HepG2 (cell line): ENCODE data around the gene MAST1. TPM values are rescaled to one million over a fixed set of nuclear protein-coding genes. Genes with fewer than 3 reads are reported as not detected.

ENCODE experiments used
- CCDC6 ChIP-seq: sonication (generic); formaldehyde crosslinking; IDR thresholded peaks from 2 replicates; pipeline ENCODE4 v1.8.1; 2022; ENCODE audit warnings: mild to moderate bottlenecking, missing genetic modification reagents, moderate library complexity
- HNRNPLL ChIP-seq: fragments of 200-400 bp; formaldehyde crosslinking; IDR thresholded peaks from 2 replicates; pipeline ENCODE4 v1.6.1; 2017; ENCODE audit warnings: mild to moderate bottlenecking, low read depth, low read length; ENCODE audit not compliant: poor library complexity, severe bottlenecking
- KAT8 ChIP-seq: IDR thresholded peaks from 2 replicates; pipeline ENCODE4 v1.6.1; 2016; ENCODE audit warnings: missing genetic modification reagents, missing compliant biosample characterization
- PCBP2 ChIP-seq: fragments of 200-400 bp; formaldehyde crosslinking; optimal IDR thresholded peaks from 2 replicates; pipeline ENCODE3; 2018; ENCODE audit warnings: low read length, low read depth; ENCODE audit not compliant: poor library complexity, severe bottlenecking
- PRMT3 ChIP-seq: sonication (generic); formaldehyde crosslinking; IDR thresholded peaks from 2 replicates; pipeline ENCODE4 v1.8.1; 2022; ENCODE audit warnings: low read depth, mild to moderate bottlenecking, moderate library complexity, missing genetic modification reagents, borderline replicate concordance
- RFXANK ChIP-seq: IDR thresholded peaks from 2 replicates; pipeline ENCODE4 v1.6.1; 2016
- SOX6 ChIP-seq, 2 experiments: fragments of 450-650 bp in 1 of 2; sonication (generic) in 1 of 2; formaldehyde crosslinking in 1 of 2; IDR thresholded peaks; 2 replicates each; pipeline versions ENCODE4 v1.4.0 to v1.6.1; 2017 to 2020; ENCODE audit warnings: antibody characterized with exemption in 1 of 2, mild to moderate bottlenecking in 1 of 2, missing genetic modification reagents in 1 of 2
- SRSF1 ChIP-seq: fragments of 200-400 bp; formaldehyde crosslinking; optimal IDR thresholded peaks from 2 replicates; pipeline ENCODE3; 2017; ENCODE audit warnings: mild to moderate bottlenecking, low read depth, low read length, moderate library complexity
- XBP1 ChIP-seq: sonication (generic); formaldehyde crosslinking; IDR thresholded peaks from 2 replicates; pipeline ENCODE4 v1.5.0; 2020; ENCODE audit warnings: missing genetic modification reagents
- ZKSCAN5 ChIP-seq: sonication (generic); formaldehyde crosslinking; IDR thresholded peaks from 2 replicates; pipeline ENCODE4 v1.5.1; 2020; ENCODE audit warnings: mild to moderate bottlenecking, missing genetic modification reagents
- ZNF136 ChIP-seq: sonication (generic); formaldehyde crosslinking; IDR thresholded peaks from 2 replicates; pipeline ENCODE4 v1.8.1; 2022; ENCODE audit warnings: low read depth, mild to moderate bottlenecking, moderate library complexity, missing genetic modification reagents
- ZNF510 ChIP-seq: sonication (generic); formaldehyde crosslinking; IDR thresholded peaks from 2 replicates; pipeline ENCODE4 v1.4.0; 2020; ENCODE audit warnings: low read depth, mild to moderate bottlenecking, missing genetic modification reagents
- ZNF75D ChIP-seq: sonication (generic); formaldehyde crosslinking; IDR thresholded peaks from 2 replicates; pipeline ENCODE4 v1.8.1; 2023; ENCODE audit warnings: missing genetic modification reagents, mild to moderate bottlenecking, borderline replicate concordance
- ZSCAN21 ChIP-seq: sonication (generic); formaldehyde crosslinking; IDR thresholded peaks from 2 replicates; pipeline ENCODE4 v1.8.0; 2022; ENCODE audit warnings: mild to moderate bottlenecking, missing genetic modification reagents, moderate library complexity, borderline replicate concordance
- ZSCAN25 ChIP-seq: sonication (generic); formaldehyde crosslinking; IDR thresholded peaks from 2 replicates; pipeline ENCODE4 v1.8.0; 2022; ENCODE audit warnings: mild to moderate bottlenecking, missing genetic modification reagents
- polyA plus RNA-seq, 8 experiments: library from polyadenylated mRNA; depleted of rRNA in 3 of 8; stranded (reverse) in 7 of 8; unstranded in 1 of 8; fragments of >200 nt; fragmentation: Illumina TruSeq in 4 of 8; extraction: Trizol in 4 of 8; gene quantifications; 2 replicates each; pipeline versions ENCODE4 v1.2.1 to v1.2.3, GENCODE V29; 2011 to 2016; ENCODE audit warnings: low read depth in 4 of 8, missing spikeins in 1 of 8, mixed read lengths in 1 of 8; ENCODE audit not compliant: insufficient read depth in 1 of 8
- total RNA-seq, 5 experiments: library from RNA; depleted of rRNA; stranded (reverse); fragments of >200 nt; fragmentation: Illumina TruSeq; extraction: Trizol; gene quantifications; 2 replicates each; pipeline ENCODE4 v1.2.3, GENCODE V29; 2016; ENCODE audit warnings: low read depth in 1 of 5
- TF ChIP-seq, protein P1 (sequence below): sonication (generic); formaldehyde crosslinking; IDR thresholded peaks from 2 replicates; pipeline ENCODE4 v1.5.0; 2020; ENCODE audit warnings: mild to moderate bottlenecking, missing genetic modification reagents, borderline replicate concordance
- TF ChIP-seq, protein P2 (sequence below): IDR thresholded peaks from 2 replicates; pipeline ENCODE4 v1.6.1; 2016; ENCODE audit warnings: low read depth, control low read depth
- TF ChIP-seq, protein P3 (sequence below): sonication (generic); formaldehyde crosslinking; conservative IDR thresholded peaks from 2 replicates; pipeline ENCODE4 v1.8.1; 2023; ENCODE audit warnings: missing genetic modification reagents

MAST1 gene
- total and polyA plus RNA-seq, 2 of the 13 experiments (the other 11 are each of a cell fraction or from before 2014, with no cell fraction given) = 0.73 to 4.7 TPM

GRCh38 chr19:12792051-12792852, 46.1 kb upstream of the MAST1 start (continued):
- TF ChIP-seq ZNF510 (no peak), SOX6 (IDR thresholded peaks at IDR 0.05) (no peak), SOX6 (CRISPR knock-in tag; IDR thresholded peaks at IDR 0.05) (peak; percentile 62), ZKSCAN5 (CRISPR knock-in tag) (no peak), KAT8 (CRISPR knock-in tag) (peak; percentile 64), XBP1 (CRISPR knock-in tag) (no peak), ZNF136 (CRISPR knock-in tag) (no peak), SRSF1 (no peak), PRMT3 (CRISPR knock-in tag) (0 out of 2 replicates have a peak, but pooled peaks have one; percentile 34), PCBP2 (no peak), HNRNPLL (peak; percentile 58), ZSCAN21 (CRISPR knock-in tag) (peak; percentile 90; the same call in 1 of the 2 replicates), RFXANK (CRISPR knock-in tag) (no peak), ZNF75D (CRISPR knock-in tag) (no peak), ZSCAN25 (CRISPR knock-in tag) (no peak), CCDC6 (CRISPR knock-in tag) (peak; percentile 58)
- TF ChIP-seq, protein P1, sequence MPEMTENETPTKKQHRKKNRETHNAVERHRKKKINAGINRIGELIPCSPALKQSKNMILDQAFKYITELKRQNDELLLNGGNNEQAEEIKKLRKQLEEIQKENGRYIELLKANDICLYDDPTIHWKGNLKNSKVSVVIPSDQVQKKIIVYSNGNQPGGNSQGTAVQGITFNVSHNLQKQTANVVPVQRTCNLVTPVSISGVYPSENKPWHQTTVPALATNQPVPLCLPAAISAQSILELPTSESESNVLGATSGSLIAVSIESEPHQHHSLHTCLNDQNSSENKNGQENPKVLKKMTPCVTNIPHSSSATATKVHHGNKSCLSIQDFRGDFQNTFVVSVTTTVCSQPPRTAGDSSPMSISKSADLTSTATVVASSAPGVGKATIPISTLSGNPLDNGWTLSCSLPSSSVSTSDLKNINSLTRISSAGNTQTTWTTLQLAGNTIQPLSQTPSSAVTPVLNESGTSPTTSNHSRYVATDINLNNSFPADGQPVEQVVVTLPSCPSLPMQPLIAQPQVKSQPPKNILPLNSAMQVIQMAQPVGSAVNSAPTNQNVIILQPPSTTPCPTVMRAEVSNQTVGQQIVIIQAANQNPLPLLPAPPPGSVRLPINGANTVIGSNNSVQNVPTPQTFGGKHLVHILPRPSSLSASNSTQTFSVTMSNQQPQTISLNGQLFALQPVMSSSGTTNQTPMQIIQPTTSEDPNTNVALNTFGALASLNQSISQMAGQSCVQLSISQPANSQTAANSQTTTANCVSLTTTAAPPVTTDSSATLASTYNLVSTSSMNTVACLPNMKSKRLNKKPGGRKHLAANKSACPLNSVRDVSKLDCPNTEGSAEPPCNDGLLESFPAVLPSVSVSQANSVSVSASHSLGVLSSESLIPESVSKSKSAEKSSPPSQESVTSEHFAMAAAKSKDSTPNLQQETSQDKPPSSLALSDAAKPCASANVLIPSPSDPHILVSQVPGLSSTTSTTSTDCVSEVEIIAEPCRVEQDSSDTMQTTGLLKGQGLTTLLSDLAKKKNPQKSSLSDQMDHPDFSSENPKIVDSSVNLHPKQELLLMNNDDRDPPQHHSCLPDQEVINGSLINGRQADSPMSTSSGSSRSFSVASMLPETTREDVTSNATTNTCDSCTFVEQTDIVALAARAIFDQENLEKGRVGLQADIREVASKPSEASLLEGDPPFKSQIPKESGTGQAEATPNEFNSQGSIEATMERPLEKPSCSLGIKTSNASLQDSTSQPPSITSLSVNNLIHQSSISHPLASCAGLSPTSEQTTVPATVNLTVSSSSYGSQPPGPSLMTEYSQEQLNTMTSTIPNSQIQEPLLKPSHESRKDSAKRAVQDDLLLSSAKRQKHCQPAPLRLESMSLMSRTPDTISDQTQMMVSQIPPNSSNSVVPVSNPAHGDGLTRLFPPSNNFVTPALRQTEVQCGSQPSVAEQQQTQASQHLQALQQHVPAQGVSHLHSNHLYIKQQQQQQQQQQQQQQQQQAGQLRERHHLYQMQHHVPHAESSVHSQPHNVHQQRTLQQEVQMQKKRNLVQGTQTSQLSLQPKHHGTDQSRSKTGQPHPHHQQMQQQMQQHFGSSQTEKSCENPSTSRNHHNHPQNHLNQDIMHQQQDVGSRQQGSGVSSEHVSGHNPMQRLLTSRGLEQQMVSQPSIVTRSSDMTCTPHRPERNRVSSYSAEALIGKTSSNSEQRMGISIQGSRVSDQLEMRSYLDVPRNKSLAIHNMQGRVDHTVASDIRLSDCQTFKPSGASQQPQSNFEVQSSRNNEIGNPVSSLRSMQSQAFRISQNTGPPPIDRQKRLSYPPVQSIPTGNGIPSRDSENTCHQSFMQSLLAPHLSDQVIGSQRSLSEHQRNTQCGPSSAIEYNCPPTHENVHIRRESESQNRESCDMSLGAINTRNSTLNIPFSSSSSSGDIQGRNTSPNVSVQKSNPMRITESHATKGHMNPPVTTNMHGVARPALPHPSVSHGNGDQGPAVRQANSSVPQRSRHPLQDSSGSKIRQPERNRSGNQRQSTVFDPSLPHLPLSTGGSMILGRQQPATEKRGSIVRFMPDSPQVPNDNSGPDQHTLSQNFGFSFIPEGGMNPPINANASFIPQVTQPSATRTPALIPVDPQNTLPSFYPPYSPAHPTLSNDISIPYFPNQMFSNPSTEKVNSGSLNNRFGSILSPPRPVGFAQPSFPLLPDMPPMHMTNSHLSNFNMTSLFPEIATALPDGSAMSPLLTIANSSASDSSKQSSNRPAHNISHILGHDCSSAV = no peak
- TF ChIP-seq, protein P2, sequence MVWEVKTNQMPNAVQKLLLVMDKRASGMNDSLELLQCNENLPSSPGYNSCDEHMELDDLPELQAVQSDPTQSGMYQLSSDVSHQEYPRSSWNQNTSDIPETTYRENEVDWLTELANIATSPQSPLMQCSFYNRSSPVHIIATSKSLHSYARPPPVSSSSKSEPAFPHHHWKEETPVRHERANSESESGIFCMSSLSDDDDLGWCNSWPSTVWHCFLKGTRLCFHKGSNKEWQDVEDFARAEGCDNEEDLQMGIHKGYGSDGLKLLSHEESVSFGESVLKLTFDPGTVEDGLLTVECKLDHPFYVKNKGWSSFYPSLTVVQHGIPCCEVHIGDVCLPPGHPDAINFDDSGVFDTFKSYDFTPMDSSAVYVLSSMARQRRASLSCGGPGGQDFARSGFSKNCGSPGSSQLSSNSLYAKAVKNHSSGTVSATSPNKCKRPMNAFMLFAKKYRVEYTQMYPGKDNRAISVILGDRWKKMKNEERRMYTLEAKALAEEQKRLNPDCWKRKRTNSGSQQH (CRISPR knock-in tag) = no peak
- TF ChIP-seq, protein P3, sequence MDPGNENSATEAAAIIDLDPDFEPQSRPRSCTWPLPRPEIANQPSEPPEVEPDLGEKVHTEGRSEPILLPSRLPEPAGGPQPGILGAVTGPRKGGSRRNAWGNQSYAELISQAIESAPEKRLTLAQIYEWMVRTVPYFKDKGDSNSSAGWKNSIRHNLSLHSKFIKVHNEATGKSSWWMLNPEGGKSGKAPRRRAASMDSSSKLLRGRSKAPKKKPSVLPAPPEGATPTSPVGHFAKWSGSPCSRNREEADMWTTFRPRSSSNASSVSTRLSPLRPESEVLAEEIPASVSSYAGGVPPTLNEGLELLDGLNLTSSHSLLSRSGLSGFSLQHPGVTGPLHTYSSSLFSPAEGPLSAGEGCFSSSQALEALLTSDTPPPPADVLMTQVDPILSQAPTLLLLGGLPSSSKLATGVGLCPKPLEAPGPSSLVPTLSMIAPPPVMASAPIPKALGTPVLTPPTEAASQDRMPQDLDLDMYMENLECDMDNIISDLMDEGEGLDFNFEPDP (CRISPR knock-in tag) = no peak
